GM23338 (cell line): ENCODE measurements around the gene TAF1L. TPM values are rescaled to one million over a fixed set of nuclear protein-coding genes. Genes with fewer than 3 reads are reported as not detected.

Experiments
- ATAC-seq: fragments of 200-7000 bp; cut with Tn5 transposase; 3 replicates; pipeline ENCODE4 v1.9.1; 2020
- DNase-seq: peaks from one replicate; pipeline ENCODE4 v3.0.0-alpha.2; 2015; ENCODE audit warnings: low spot score
- H2AFZ ChIP-seq: fragments of 200-600 bp; sonication (generic); 2 replicates; pipeline ENCODE4 v1.8.0; 2016; ENCODE audit warnings: antibody characterized with exemption, mild to moderate bottlenecking, moderate library complexity
- H3F3A ChIP-seq: fragments of 200-600 bp; sonication (generic); replicated peaks from 2 replicates; pipeline ENCODE4 v1.8.0; 2017; ENCODE audit warnings: antibody characterized with exemption, mixed run types, low read depth
- H3K27ac ChIP-seq: fragments of 200-600 bp; sonication (generic); 2 replicates; pipeline ENCODE4 v1.6.1; 2016; ENCODE audit warnings: low read depth
- H3K27me3 ChIP-seq: fragments of 200-600 bp; sonication (generic); 2 replicates; pipeline ENCODE4 v1.8.0; 2016; ENCODE audit warnings: mild to moderate bottlenecking, mixed run types, moderate library complexity; ENCODE audit not compliant: insufficient read depth
- H3K36me3 ChIP-seq: fragments of 200-600 bp; sonication (generic); 2 replicates; pipeline ENCODE4 v1.8.0; 2016; ENCODE audit warnings: mild to moderate bottlenecking; ENCODE audit not compliant: insufficient read depth
- H3K4me1 ChIP-seq: fragments of 200-600 bp; sonication (generic); 2 replicates; pipeline ENCODE4 v1.8.0; 2016; ENCODE audit warnings: mild to moderate bottlenecking, moderate library complexity; ENCODE audit not compliant: insufficient read depth
- H3K4me2 ChIP-seq: fragments of 200-600 bp; sonication (generic); 2 replicates; pipeline ENCODE4 v1.7.1; 2017; ENCODE audit warnings: mixed run types
- H3K4me3 ChIP-seq: fragments of 200-600 bp; sonication (generic); 2 replicates; pipeline ENCODE4 v1.6.1; 2016; ENCODE audit warnings: mixed run types
- H3K79me2 ChIP-seq: fragments of 200-600 bp; sonication (generic); replicated peaks from 2 replicates; pipeline ENCODE4 v1.8.0; 2017; ENCODE audit warnings: mild to moderate bottlenecking; ENCODE audit not compliant: insufficient read depth
- H3K9me2 ChIP-seq: fragments of 200-600 bp; sonication (generic); 2 replicates; pipeline ENCODE4 v1.8.0; 2017; ENCODE audit not compliant: insufficient read depth
- H4K20me1 ChIP-seq: fragments of 200-600 bp; sonication (generic); replicated peaks from 2 replicates; pipeline ENCODE4 v1.8.0; 2017; ENCODE audit warnings: mild to moderate bottlenecking; ENCODE audit not compliant: insufficient read depth
- H3K27ac Mint-ChIP-seq: 2 replicates; pipeline ENCODE4 v1.8.0; 2020; ENCODE audit warnings: inconsistent platforms, mild to moderate bottlenecking, moderate library complexity, mixed read lengths
- H3K27me3 Mint-ChIP-seq: 3 replicates; pipeline ENCODE4 v1.8.0; 2022; ENCODE audit warnings: low read depth, mild to moderate bottlenecking, moderate library complexity, mixed read lengths, inconsistent platforms; ENCODE audit not compliant: insufficient read depth, poor library complexity
- H3K36me3 Mint-ChIP-seq: 3 replicates; pipeline ENCODE4 v1.8.0; 2021; ENCODE audit warnings: low read depth, mild to moderate bottlenecking, inconsistent platforms, moderate library complexity, mixed read lengths
- H3K4me1 Mint-ChIP-seq: 3 replicates; pipeline ENCODE4 v1.8.0; 2020; ENCODE audit warnings: mild to moderate bottlenecking, inconsistent platforms, mixed read lengths
- H3K4me3 Mint-ChIP-seq: 3 replicates; pipeline ENCODE4 v1.8.0; 2021; ENCODE audit warnings: moderate library complexity, mild to moderate bottlenecking, inconsistent platforms, mixed read lengths
- H3K9me3 Mint-ChIP-seq: 3 replicates; pipeline ENCODE4 v1.8.0; 2020; ENCODE audit warnings: moderate library complexity, mild to moderate bottlenecking, inconsistent platforms, mixed read lengths
- CREB1 ChIP-seq: fragments of 250-450 bp; sonication (Bioruptor Pico); IDR thresholded peaks from 2 replicates; pipeline ENCODE4 v1.5.0; 2020; ENCODE audit warnings: low read depth, mild to moderate bottlenecking, moderate library complexity
- EZH2phosphoT487 ChIP-seq: fragments of 200-600 bp; sonication (generic); IDR thresholded peaks from one replicate; pipeline ENCODE4 v1.8.1; 2018; ENCODE audit warnings: antibody characterized with exemption; ENCODE audit not compliant: unreplicated experiment
- JUNB ChIP-seq: IDR thresholded peaks from one replicate; pipeline ENCODE4 v1.6.1; 2016; ENCODE audit warnings: antibody characterized with exemption; ENCODE audit not compliant: unreplicated experiment
- NANOG ChIP-seq: IDR thresholded peaks from 2 replicates; pipeline ENCODE4 v1.6.1; 2016; ENCODE audit warnings: antibody characterized with exemption, borderline replicate concordance
- POLR2AphosphoS5 ChIP-seq: IDR thresholded peaks from 2 replicates; pipeline ENCODE4 v1.6.1; 2016; ENCODE audit warnings: antibody characterized with exemption, low read depth
- STAT1 ChIP-seq: IDR thresholded peaks from one replicate; pipeline ENCODE4 v1.6.1; 2016; ENCODE audit warnings: antibody characterized with exemption; ENCODE audit not compliant: unreplicated experiment
- ZNF114 ChIP-seq: fragments of 250-450 bp; sonication (Bioruptor Pico); IDR thresholded peaks from 2 replicates; pipeline ENCODE4 v1.5.0; 2020; ENCODE audit warnings: mild to moderate bottlenecking, moderate library complexity
- ZNF462 ChIP-seq: fragments of 250-450 bp; sonication (Bioruptor Pico); IDR thresholded peaks from 2 replicates; pipeline ENCODE4 v1.5.0; 2020; ENCODE audit warnings: mild to moderate bottlenecking, moderate library complexity
- polyA plus RNA-seq: library from polyadenylated mRNA; unstranded; fragments of >200 nt; fragmentation: Nextera tagmentation; extraction: Ambion mirVana; gene quantifications from 2 replicates; pipeline ENCODE4 v1.2.1, GENCODE V29; 2016
- total RNA-seq: library from RNA; depleted of rRNA; stranded (reverse); fragments of >200 nt; shearing (Covaris generic); gene quantifications from 2 replicates; pipeline ENCODE4 v1.2.3, GENCODE V29; 2014
- TF ChIP-seq, protein P1 (sequence below): IDR thresholded peaks from 2 replicates; pipeline ENCODE4 v1.6.1; 2016; ENCODE audit warnings: antibody characterized with exemption
- TF ChIP-seq, protein P2 (sequence below), 2 experiments: fragments of 200-600 bp in 1 of 2; sonication (generic) in 1 of 2; conservative IDR thresholded peaks; 2 replicates each; pipeline versions ENCODE4 v1.5.1 to v1.6.1; 2016 to 2017; ENCODE audit warnings: antibody characterized with exemption in 2 of 2, low read depth in 2 of 2, mild to moderate bottlenecking in 2 of 2, moderate library complexity in 1 of 2

The TAF1L gene
- total and polyA plus RNA-seq, 2 experiments from 2014 or later, result 0.07 TPM; not detected in 1

DNA sequence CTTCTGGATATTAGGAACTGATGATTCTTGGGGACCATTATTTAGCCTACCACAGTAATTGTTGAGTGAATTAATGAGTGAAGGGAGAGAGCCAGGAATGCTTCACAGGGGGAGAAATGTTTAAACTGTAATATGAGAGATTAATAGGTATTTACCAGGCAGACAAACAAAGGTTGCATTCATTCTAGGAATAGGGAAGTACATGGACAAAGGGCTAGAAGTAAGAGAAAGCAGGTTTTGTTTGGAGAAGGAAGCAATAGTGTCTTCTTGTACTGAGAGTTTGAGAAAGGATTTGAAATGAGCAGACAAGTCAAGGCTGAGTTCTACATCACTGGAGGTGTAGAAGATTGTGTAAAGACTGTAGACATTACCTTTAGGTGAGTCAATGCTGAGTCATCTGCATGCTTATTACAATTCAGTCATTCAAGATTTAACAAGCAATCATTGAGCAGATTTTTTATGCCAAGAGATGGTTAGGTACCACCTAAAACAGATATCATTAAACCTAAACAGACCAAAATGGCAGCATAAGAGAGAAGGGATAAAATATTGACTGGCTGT lies 8.0 kb downstream of the TAF1L start:
- no peaks in the 10 kb centered on the region for H4K20me1 ChIP-seq
- H3K36me3 ChIP-seq, result no peaks in the 10 kb centered on the region
- H3K4me2 ChIP-seq, result no peak overlapping the region
- 0 out of 2 replicates have a peak, but pooled peaks cover 13% of the 10 kb centered on the region for H3K9me2 ChIP-seq
- Mint-ChIP-seq H3K9me3 (no peaks in the 10 kb centered on the region), H3K4me3 (no peak overlapping the region), H3K36me3 (no peaks in the 10 kb centered on the region), H3K27me3 (no peaks in the 10 kb centered on the region), H3K4me1 (no peaks in the 10 kb centered on the region), H3K27ac (no peak overlapping the region)
- no peaks in the 10 kb centered on the region for H3F3A ChIP-seq
- no peaks in the 10 kb centered on the region for H3K4me1 ChIP-seq
- TF ChIP-seq POLR2AphosphoS5, result no peak
- H3K27ac ChIP-seq, result no peak overlapping the region
- DNase-seq (no peak), ATAC-seq (no peak)
- no peaks in the 10 kb centered on the region for H3K79me2 ChIP-seq
- H3K4me3 ChIP-seq, result no peak overlapping the region
- no peaks in the 10 kb centered on the region for H3K27me3 ChIP-seq
- H2AFZ ChIP-seq, result peak overlapping the region; percentile 75; the same call in 1 of the 2 replicates

- H3K4me2 ChIP-seq, result no peak overlapping the region
- H3K27ac ChIP-seq, result no peak overlapping the region
- no peaks in the 10 kb centered on the region for H3K27me3 Mint-ChIP-seq
- no peaks in the 10 kb centered on the region for H3K79me2 ChIP-seq
- ATAC-seq, result no peak
- no peaks in the 10 kb centered on the region for H3K4me1 ChIP-seq
- no peak overlapping the region for H3K4me3 ChIP-seq
- H4K20me1 ChIP-seq, result no peaks in the 10 kb centered on the region
- DNase-seq, result no peak
- H3K36me3 ChIP-seq, result no peaks in the 10 kb centered on the region
- H3K9me3 Mint-ChIP-seq, result no peaks in the 10 kb centered on the region; the same call in 2 of the 3 replicates
- H2AFZ ChIP-seq, result no peak overlapping the region
- H3K4me3 Mint-ChIP-seq, result no peak overlapping the region
- H3K27me3 ChIP-seq, result no peaks in the 10 kb centered on the region
- H3K4me1 Mint-ChIP-seq, result no peaks in the 10 kb centered on the region
- no peaks in the 10 kb centered on the region for H3F3A ChIP-seq
- no peak overlapping the region for H3K27ac Mint-ChIP-seq
- no peaks in the 10 kb centered on the region for H3K36me3 Mint-ChIP-seq
- 0 out of 2 replicates have a peak, but pooled peaks cover 13% of the 10 kb centered on the region for H3K9me2 ChIP-seq
- TF ChIP-seq EZH2phosphoT487 (no peak), STAT1 (no peak), POLR2AphosphoS5 (no peak), JUNB (no peak), CREB1 (CRISPR knock-in tag) (no peak), ZNF114 (CRISPR knock-in tag) (no peak), ZNF462 (CRISPR knock-in tag) (no peak), NANOG (no peak)
- TF ChIP-seq, protein P1, sequence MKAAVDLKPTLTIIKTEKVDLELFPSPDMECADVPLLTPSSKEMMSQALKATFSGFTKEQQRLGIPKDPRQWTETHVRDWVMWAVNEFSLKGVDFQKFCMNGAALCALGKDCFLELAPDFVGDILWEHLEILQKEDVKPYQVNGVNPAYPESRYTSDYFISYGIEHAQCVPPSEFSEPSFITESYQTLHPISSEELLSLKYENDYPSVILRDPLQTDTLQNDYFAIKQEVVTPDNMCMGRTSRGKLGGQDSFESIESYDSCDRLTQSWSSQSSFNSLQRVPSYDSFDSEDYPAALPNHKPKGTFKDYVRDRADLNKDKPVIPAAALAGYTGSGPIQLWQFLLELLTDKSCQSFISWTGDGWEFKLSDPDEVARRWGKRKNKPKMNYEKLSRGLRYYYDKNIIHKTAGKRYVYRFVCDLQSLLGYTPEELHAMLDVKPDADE, result no peak
- TF ChIP-seq, protein P2, sequence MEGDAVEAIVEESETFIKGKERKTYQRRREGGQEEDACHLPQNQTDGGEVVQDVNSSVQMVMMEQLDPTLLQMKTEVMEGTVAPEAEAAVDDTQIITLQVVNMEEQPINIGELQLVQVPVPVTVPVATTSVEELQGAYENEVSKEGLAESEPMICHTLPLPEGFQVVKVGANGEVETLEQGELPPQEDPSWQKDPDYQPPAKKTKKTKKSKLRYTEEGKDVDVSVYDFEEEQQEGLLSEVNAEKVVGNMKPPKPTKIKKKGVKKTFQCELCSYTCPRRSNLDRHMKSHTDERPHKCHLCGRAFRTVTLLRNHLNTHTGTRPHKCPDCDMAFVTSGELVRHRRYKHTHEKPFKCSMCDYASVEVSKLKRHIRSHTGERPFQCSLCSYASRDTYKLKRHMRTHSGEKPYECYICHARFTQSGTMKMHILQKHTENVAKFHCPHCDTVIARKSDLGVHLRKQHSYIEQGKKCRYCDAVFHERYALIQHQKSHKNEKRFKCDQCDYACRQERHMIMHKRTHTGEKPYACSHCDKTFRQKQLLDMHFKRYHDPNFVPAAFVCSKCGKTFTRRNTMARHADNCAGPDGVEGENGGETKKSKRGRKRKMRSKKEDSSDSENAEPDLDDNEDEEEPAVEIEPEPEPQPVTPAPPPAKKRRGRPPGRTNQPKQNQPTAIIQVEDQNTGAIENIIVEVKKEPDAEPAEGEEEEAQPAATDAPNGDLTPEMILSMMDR (conservative IDR thresholded peaks at IDR 0.05; ENCODE audit: low read depth in 2 of 2), result no peak
Measured at GRCh38 chr9:32625320-32625719, 10.1 kb downstream of the TAF1L start.
